Naive thymus-derived CD4-positive, alpha-beta T cell (primary cell): ENCODE measurements around the gene RNF225. TPM values are rescaled to one million over a fixed set of nuclear protein-coding genes. Genes with fewer than 3 reads are reported as not detected.
A peak's percentile ranks its signal among the peaks of the same experiment; 100 is the strongest.

ENCODE experiments used
- ATAC-seq: fragments of 150-1000 bp; cut with Tn5 transposase; 2 replicates; pipeline ENCODE4 v1.10.0; 2021; ENCODE audit warnings: mild to moderate bottlenecking, moderate library complexity
- CTCF ChIA-PET: fragments of 350-600 bp; sonication (Branson Sonifier 250); formaldehyde crosslinking; loops from one replicate; lab custom pipeline; 2021; ENCODE audit warnings: antibody characterized with exemption; lab: Charles Lee
- POLR2A ChIA-PET: fragments of 350-600 bp; sonication (Branson Sonifier 250); formaldehyde crosslinking; loops from one replicate; lab custom pipeline; 2021; ENCODE audit warnings: antibody characterized with exemption, inconsistent platforms; lab: Charles Lee
- DNase-seq, 9 donors: peaks; one replicate each; pipeline versions ENCODE4 v3.0.0 to v3.0.0-alpha.2; 2020 to 2022; ENCODE audit warnings: mixed read lengths in 1 of 9
- H3K27ac ChIP-seq: one replicate; pipeline ENCODE4 v1.7.0; 2013; ENCODE audit warnings: mild to moderate bottlenecking, low read depth, low read length, moderate library complexity
- H3K27me3 ChIP-seq, 2 donors: one replicate each; pipeline ENCODE4 v1.7.0; 2013; ENCODE audit warnings: low read length in 2 of 2, mild to moderate bottlenecking in 2 of 2, moderate library complexity in 2 of 2; ENCODE audit not compliant: control insufficient read depth in 2 of 2, insufficient read depth in 2 of 2
- H3K36me3 ChIP-seq, 3 experiments: 1 replicate in 2 of 3; 2 replicates in 1 of 3; pipeline ENCODE4 v1.7.0; 2013; ENCODE audit warnings: low read length in 3 of 3, mild to moderate bottlenecking in 3 of 3, moderate library complexity in 1 of 3; ENCODE audit not compliant: insufficient read depth in 3 of 3, control insufficient read depth in 2 of 3
- H3K4me1 ChIP-seq, 2 donors: one replicate each; pipeline ENCODE4 v1.7.0; 2013; ENCODE audit warnings: low read length in 2 of 2, mild to moderate bottlenecking in 2 of 2, moderate library complexity in 1 of 2; ENCODE audit not compliant: control insufficient read depth in 2 of 2, insufficient read depth in 2 of 2
- H3K4me3 ChIP-seq: 2 replicates; pipeline ENCODE4 v1.7.0; 2013; ENCODE audit warnings: mild to moderate bottlenecking, low read length
- H3K9me3 ChIP-seq, 3 experiments: 1 replicate in 2 of 3; 2 replicates in 1 of 3; pipeline ENCODE4 v1.7.0; 2013; ENCODE audit warnings: low read length in 3 of 3; ENCODE audit not compliant: control insufficient read depth in 2 of 3
- H3K27ac Mint-ChIP-seq, 9 donors: one replicate each; pipeline ENCODE4 v1.8.0; 2020 to 2022; ENCODE audit warnings: mixed read lengths in 9 of 9, mild to moderate bottlenecking in 8 of 9, moderate library complexity in 5 of 9, inconsistent platforms in 2 of 9
- H3K27me3 Mint-ChIP-seq, 5 donors: one replicate each; pipeline ENCODE4 v1.8.0; 2021 to 2022; ENCODE audit warnings: mixed read lengths in 5 of 5, mild to moderate bottlenecking in 1 of 5
- H3K36me3 Mint-ChIP-seq, 5 donors: one replicate each; pipeline ENCODE4 v1.8.0; 2020 to 2022; ENCODE audit warnings: mixed read lengths in 5 of 5, mild to moderate bottlenecking in 3 of 5, inconsistent platforms in 1 of 5
- H3K4me1 Mint-ChIP-seq, 7 donors: one replicate each; pipeline ENCODE4 v1.8.0; 2020 to 2022; ENCODE audit warnings: mixed read lengths in 7 of 7, mild to moderate bottlenecking in 3 of 7, inconsistent platforms in 1 of 7
- H3K4me3 Mint-ChIP-seq, 10 donors: one replicate each; pipeline ENCODE4 v1.8.0; 2020 to 2022; ENCODE audit warnings: mild to moderate bottlenecking in 10 of 10, mixed read lengths in 10 of 10, moderate library complexity in 6 of 10, inconsistent platforms in 2 of 10
- H3K9me3 Mint-ChIP-seq, 11 donors: one replicate each; pipeline ENCODE4 v1.8.0; 2020 to 2022; ENCODE audit warnings: mixed read lengths in 11 of 11, mild to moderate bottlenecking in 4 of 11, inconsistent platforms in 1 of 11, moderate library complexity in 1 of 11
- intact Hi-C, 2 donors: fragments of 100-400 bp; cut with micrococcal nuclease; formaldehyde crosslinking; loops; one replicate each; pipeline ENCODE4 v1.15.1; 2023
- polyA plus RNA-seq, 2 donors: library from polyadenylated mRNA; unstranded; fragments of 300-500 nt; fragmentation: Illumina TruSeq; gene quantifications; one replicate each; pipeline ENCODE4 v1.2.3, GENCODE V29; 2021
- total RNA-seq, 6 experiments: library from RNA in 5 of 6; stranded (reverse) in 5 of 6; gene quantifications; 1 replicate in 5 of 6; 2 replicates in 1 of 6; pipeline ENCODE4 v1.2.3 and lab custom pipeline; 2021 to 2026

The RNF225 gene
- total and polyA plus RNA-seq, 7 experiments from 2014 or later, result 0.32 to 0.53 (median 0.50) TPM; not detected in 3

DNA sequence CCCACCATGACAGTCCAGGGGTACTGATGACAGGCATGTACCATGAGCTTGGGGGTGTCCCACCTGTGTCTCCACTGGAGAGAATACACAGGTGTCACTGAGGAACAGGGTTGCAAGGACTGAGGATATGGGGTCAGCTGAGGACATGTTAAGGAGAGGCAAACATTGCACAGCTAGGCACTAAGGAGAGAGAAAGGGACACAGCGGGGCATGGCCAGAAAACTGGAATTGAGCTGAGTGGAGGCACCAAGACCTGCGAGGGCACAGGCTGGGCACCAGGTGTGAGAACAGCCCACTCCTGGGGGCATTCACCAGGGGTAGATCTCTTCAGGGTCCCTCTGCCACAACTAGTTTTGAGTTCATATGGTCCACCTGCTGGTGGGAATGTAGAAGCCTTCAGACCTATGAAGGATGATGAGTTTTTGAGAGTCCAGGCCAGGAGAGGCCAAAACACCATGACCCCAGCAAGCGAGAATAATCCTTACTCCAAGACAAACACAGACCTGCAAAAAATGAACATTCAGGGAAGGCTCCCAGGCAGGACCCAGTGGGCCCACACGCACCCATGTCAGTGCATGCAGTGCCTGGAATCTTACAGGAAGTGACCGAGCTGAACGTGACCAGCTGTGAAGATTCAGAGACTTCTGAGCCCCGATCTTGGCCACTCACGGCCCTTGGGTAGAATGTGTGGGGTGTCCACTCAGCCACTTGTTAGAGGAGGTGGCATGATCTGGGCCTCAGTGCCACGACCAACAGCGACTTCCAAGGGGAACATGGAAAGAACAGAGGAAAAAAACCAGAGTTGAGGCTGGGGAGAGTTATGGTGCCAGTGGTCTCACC, 11.6 kb downstream of the RNF225 start:
- Histone ChIP-seq H3K27me3 (no peaks in the 10 kb centered on the region), H3K4me3 (no peak overlapping the region), H3K4me1 (peaks cover 12 to 18% of the 10 kb centered on the region in 2 donors), H3K27ac (peak overlapping the region; percentile 87), H3K36me3 (peaks cover 0 to 5% (median 0%) of the 10 kb centered on the region in 3 experiments), H3K9me3 (no peaks in the 10 kb centered on the region)
- Mint-ChIP-seq H3K27me3 (no peaks in the 10 kb centered on the region), H3K4me3 (peak overlapping the region; percentile 82 to 98 (median 95)), H3K36me3 (peaks cover 0 to 6% (median 0%) of the 10 kb centered on the region in 5 donors), H3K9me3 (no peaks in the 10 kb centered on the region), H3K27ac (peak overlapping the region; percentile 83 to 95 (median 93)), H3K4me1 (peaks cover 5 to 41% (median 34%) of the 10 kb centered on the region in 7 donors)
- intact Hi-C loops, result loop anchor here in 1 of 2 donors (5.0 to 10.0 kb wide), 2 partner anchors 60 to 592 kb away; partner anchors contain the start of gene ZNF552
- DNase-seq, result no peak
- ChIA-PET CTCF (interaction anchor here (0.6 kb wide), 2 partner anchors 11 to 174 kb away, joined by 3 to 4 read pairs; no protein-coding TSS in a partner anchor), POLR2A (interaction anchor here (1.4 kb wide), 1 partner anchor 201 kb away, joined by 3 read pairs; no protein-coding TSS in a partner anchor)
- ATAC-seq, result no peak

DNA sequence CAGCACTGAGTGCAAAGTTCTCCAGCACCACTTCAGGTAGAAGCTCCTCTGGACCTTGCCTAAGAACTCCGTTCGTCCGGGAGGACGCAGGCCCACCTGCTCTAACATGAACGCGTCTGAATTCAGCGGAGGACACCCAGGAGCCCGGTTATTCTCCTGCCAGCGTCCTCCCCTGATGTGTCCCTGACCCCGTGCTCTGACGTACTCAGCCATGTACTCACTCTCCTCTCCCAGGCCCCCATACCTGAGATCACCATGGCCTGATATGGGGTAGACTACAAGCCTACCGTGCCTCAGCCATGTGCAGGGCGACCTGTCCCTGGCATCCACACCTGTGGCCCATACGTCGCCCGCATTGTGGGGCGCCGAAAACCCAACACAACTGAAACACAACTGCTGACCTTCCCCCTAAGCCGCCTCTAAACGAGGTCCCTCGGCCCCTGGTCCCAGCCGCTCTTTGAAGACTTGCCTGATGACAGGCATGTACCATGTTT, 12.2 kb downstream of the RNF225 start:
- H3K4me3 Mint-ChIP-seq, result peak overlapping the region; percentile 82 to 98 (median 95)
- H3K4me1 Mint-ChIP-seq, result peaks cover 5 to 41% (median 34%) of the 10 kb centered on the region in 7 donors
- no peaks in the 10 kb centered on the region for H3K9me3 ChIP-seq
- no peaks in the 10 kb centered on the region for H3K9me3 Mint-ChIP-seq
- H3K36me3 ChIP-seq, result peaks cover 0 to 5% (median 0%) of the 10 kb centered on the region in 3 experiments
- peaks cover 0 to 10% (median 4%) of the 10 kb centered on the region in 5 donors for H3K36me3 Mint-ChIP-seq
- no peak for DNase-seq
- no peaks in the 10 kb centered on the region for H3K27me3 Mint-ChIP-seq
- peak overlapping the region; percentile 96 for H3K4me3 ChIP-seq
- POLR2A ChIA-PET, result interaction anchor here (1.0 to 1.4 kb wide), 7 partner anchors 32 to 202 kb away, joined by 3 to 7 read pairs (median 4); partner anchors contain the start of genes ZBTB45, ZNF132, ZNF324B and ZNF497
- CTCF ChIA-PET, result no interaction called here
- H3K27me3 ChIP-seq, result no peaks in the 10 kb centered on the region
- H3K27ac Mint-ChIP-seq, result peak overlapping the region; percentile 83 to 95 (median 93)
- H3K4me1 ChIP-seq, result peaks cover 12 to 15% of the 10 kb centered on the region in 2 donors
- H3K27ac ChIP-seq, result peak overlapping the region; percentile 87
- ATAC-seq, result no peak
- intact Hi-C loops, result loop anchor here (1.0 to 10.0 kb wide), 19 partner anchors 20 to 593 kb away; partner anchors contain the start of genes ERVK3-1 (in 2 of the 2), RPS5 (in 2 of the 2), ZNF132 (in 2 of the 2) and ZNF324B (in 2 of the 2)

DNA sequence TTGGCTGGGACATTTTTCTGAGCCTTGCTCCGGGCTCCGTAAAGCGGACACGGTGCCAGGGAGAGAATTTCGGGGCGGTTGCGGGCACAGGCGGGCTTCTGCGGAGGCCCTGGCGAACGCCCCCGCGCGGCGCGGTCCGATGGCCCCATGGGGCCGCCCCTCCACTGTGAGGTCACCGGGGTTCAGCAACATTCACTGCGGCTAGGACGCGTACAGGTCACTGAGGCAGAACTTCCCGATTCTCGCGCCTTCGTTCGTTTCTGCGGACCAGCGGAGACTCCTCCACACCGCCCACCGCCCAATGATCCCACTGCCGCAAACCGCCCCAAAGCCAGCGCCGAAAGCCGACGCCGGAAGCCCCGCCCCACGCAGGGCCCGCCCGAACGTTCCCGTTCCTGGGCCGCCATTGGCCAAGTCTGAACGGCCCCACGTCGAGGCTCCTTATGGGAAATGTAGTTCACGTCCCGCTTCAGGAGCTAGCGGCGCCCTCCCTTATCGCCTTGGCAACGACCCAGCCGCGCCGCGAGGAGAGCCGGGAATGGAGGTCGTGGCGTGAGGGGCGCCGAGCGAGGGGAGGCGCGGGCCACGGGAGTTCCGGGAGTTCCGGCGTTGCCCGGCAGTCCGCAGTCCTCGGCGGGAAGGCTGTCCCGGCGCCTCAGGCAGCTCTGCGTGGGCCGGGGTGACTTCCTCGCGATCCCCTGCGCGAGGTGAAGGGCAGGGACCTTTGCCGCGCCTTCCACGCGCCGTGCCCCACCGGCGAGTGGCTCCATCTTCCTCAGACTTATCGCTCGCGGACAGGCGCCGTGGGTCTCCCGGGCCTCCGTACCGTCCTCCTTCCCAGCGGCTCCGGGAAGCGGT, 12.9 kb downstream of the RNF225 start, which contains the start of gene ZNF584:
Gene ZNF584 (plus strand): TSS at position 498 of the 858 bp plus-strand sequence. CDS start 499 bp downstream, outside the sequence.
- peak; percentile 86 to 94 (median 92) for DNase-seq
- Histone ChIP-seq H3K36me3 (peaks cover 0 to 5% (median 0%) of the 10 kb centered on the region in 3 experiments), H3K4me1 (peaks cover 12 to 15% of the 10 kb centered on the region in 2 donors), H3K9me3 (no peaks in the 10 kb centered on the region), H3K4me3 (peak within 1 kb of the TSS; percentile 96), H3K27ac (peak within 1 kb of the TSS; percentile 87), H3K27me3 (no peaks in the 10 kb centered on the region)
- ATAC-seq, result peak; percentile 98
- peaks cover 0 to 12% (median 4%) of the 10 kb centered on the region in 5 donors for H3K36me3 Mint-ChIP-seq
- H3K4me3 Mint-ChIP-seq, result peak within 1 kb of the TSS; percentile 82 to 98 (median 95)
- ChIA-PET CTCF (no interaction called here), POLR2A (interaction anchor here (0.7 to 1.4 kb wide), 15 partner anchors 10 to 1119 kb away, joined by 3 to 8 read pairs (median 4); partner anchors contain the start of genes RPS5, ZBTB45, ZNF132 and ZNF324B)
- peak within 1 kb of the TSS; percentile 83 to 95 (median 93) for H3K27ac Mint-ChIP-seq
- H3K4me1 Mint-ChIP-seq, result peaks cover 5 to 45% (median 34%) of the 10 kb centered on the region in 7 donors
- no peaks in the 10 kb centered on the region for H3K9me3 Mint-ChIP-seq
- H3K27me3 Mint-ChIP-seq, result no peaks in the 10 kb centered on the region
- intact Hi-C loops, result loop anchor here (1.0 to 10.0 kb wide), 19 partner anchors 21 to 594 kb away; partner anchors contain the start of genes ERVK3-1 (in 2 of the 2), RPS5 (in 2 of the 2), ZNF132 (in 2 of the 2) and ZNF324B (in 2 of the 2)

DNA sequence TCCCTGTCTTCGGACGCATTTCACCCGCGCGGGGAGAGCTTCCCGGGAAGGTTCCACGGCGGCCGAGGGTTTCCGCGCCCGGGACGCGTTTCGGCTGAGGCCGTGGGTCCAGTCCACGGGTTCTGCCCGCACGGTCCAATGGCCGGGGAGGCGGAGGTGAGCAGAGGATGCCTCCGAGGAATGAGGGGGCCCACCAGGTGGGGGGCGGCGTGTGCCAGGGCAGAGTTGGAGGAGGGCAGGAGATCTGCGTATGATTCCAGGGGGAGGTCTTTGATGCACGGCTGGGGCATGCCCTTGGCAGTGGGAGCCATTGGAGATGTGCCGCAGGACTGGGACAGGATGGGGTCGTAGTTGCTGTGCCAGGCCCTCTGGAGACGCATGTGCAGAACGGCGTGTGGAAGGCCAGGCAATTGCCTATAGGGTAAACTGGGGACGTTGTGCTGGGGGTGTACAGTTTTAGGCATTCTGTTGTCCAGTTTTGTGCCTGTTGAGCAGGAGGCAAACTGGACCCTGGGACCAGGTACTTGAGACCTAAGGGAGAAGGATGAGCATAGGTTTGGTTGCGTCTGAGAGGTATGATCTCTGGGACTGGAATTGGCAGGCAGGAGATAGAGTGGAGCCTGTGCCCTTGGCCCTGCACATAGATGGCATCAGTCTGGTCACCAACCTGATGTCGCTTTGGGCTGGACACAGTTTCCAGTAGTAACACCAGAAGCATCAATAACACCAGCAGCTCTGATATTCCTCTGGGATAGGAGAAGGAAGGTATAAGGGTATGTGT, 13.7 kb downstream of the RNF225 start:
- H3K4me3 ChIP-seq, result peak overlapping the region; percentile 96
- intact Hi-C loops, result loop anchor here (2.0 to 10.0 kb wide), 4 partner anchors 62 to 594 kb away; partner anchors contain the start of genes ZNF552 (in 1 of the 2) and ZNF8 (in 1 of the 2)
- Mint-ChIP-seq H3K4me3 (peak overlapping the region; percentile 82 to 98 (median 95)), H3K36me3 (peaks cover 0 to 10% (median 4%) of the 10 kb centered on the region in 5 donors), H3K27me3 (no peaks in the 10 kb centered on the region), H3K9me3 (no peaks in the 10 kb centered on the region), H3K4me1 (peaks cover 5 to 45% (median 30%) of the 10 kb centered on the region in 7 donors), H3K27ac (peak overlapping the region; percentile 7 to 93 (median 78))
- H3K27ac ChIP-seq, result peak overlapping the region; percentile 87
- CTCF ChIA-PET, result no interaction called here
- no peaks in the 10 kb centered on the region for H3K27me3 ChIP-seq
- peaks cover 0 to 5% (median 0%) of the 10 kb centered on the region in 3 experiments for H3K36me3 ChIP-seq
- peak in 1 of 9 donors; percentile 37 for DNase-seq
- POLR2A ChIA-PET, result interaction anchor here (0.7 to 1.4 kb wide), 15 partner anchors 9 to 1120 kb away, joined by 3 to 8 read pairs (median 4); partner anchors contain the start of genes RPS5, ZBTB45, ZNF132 and ZNF324B
- peaks cover 12 to 15% of the 10 kb centered on the region in 2 donors for H3K4me1 ChIP-seq
- no peaks in the 10 kb centered on the region for H3K9me3 ChIP-seq
- no peak for ATAC-seq

DNA sequence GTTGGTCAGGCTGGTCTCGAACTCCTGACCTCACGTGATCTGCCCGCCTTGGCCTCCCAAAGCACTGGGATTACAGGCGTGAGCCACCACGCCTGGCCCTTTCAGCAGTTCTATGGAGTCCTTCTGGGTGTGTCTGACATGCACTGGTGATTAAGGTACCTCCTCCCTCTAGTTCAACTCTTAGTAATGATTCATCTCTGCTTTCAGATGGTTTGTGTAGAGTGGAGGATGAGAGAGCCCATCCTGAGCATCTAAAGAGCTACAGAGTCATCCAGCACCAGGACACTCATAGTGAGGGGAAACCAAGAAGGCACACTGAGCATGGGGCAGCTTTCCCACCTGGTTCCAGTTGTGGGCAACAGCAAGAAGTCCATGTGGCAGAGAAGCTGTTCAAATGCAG, 21.1 kb downstream of the RNF225 start:
- intact Hi-C loops, result no loop called here
- H3K27ac Mint-ChIP-seq, result no peak overlapping the region
- ChIA-PET POLR2A (interaction anchor here (0.6 to 1.4 kb wide), 2 partner anchors 35 to 49 kb away, joined by 3 to 4 read pairs; partner anchors contain the start of gene ZNF837), CTCF (no interaction called here)
- Histone ChIP-seq H3K4me1 (no peaks in the 10 kb centered on the region), H3K27ac (no peak overlapping the region), H3K36me3 (peaks cover 5 to 26% (median 6%) of the 10 kb centered on the region in 3 experiments), H3K4me3 (no peak overlapping the region), H3K9me3 (no peaks in the 10 kb centered on the region), H3K27me3 (no peaks in the 10 kb centered on the region)
- H3K9me3 Mint-ChIP-seq, result peaks cover 0 to 23% (median 0%) of the 10 kb centered on the region in 11 donors
- ATAC-seq, result no peak
- peaks cover 0 to 4% (median 0%) of the 10 kb centered on the region in 7 donors for H3K4me1 Mint-ChIP-seq
- no peak for DNase-seq
- no peaks in the 10 kb centered on the region for H3K27me3 Mint-ChIP-seq
- peaks cover 16 to 54% (median 47%) of the 10 kb centered on the region in 5 donors for H3K36me3 Mint-ChIP-seq
- H3K4me3 Mint-ChIP-seq, result no peak overlapping the region
